RWPE2 (cell line): ENCODE measurements around the gene FAR1.

Experiments
- ATAC-seq: fragments of 200-7000 bp; cut with Tn5 transposase; 3 replicates; pipeline ENCODE4 v1.9.1; 2021; ENCODE audit warnings: low read depth
- DNase-seq: peaks from one replicate; pipeline ENCODE4 v3.0.0-alpha.2; 2020; ENCODE audit warnings: low spot score
- H3K27ac ChIP-seq: fragments of 450-650 bp; 2 replicates; pipeline ENCODE4 v1.5.1; 2017; ENCODE audit warnings: mild to moderate bottlenecking; ENCODE audit not compliant: poor library complexity, severe bottlenecking
- H3K27me3 ChIP-seq: fragments of 250-450 bp; sonication (Bioruptor Pico); 2 replicates; pipeline ENCODE4 v1.5.1; 2021; ENCODE audit warnings: mild to moderate bottlenecking, moderate library complexity; ENCODE audit not compliant: insufficient read depth, poor library complexity, severe bottlenecking
- H3K36me3 ChIP-seq: fragments of 250-450 bp; sonication (Bioruptor Pico); 2 replicates; pipeline ENCODE4 v1.5.1; 2020; ENCODE audit warnings: low read depth, mild to moderate bottlenecking, moderate library complexity
- H3K4me1 ChIP-seq: fragments of 250-450 bp; sonication (Bioruptor Pico); 2 replicates; pipeline ENCODE4 v1.5.1; 2021; ENCODE audit warnings: mild to moderate bottlenecking, moderate library complexity; ENCODE audit not compliant: insufficient read depth, poor library complexity, severe bottlenecking
- H3K4me3 ChIP-seq: fragments of 250-450 bp; sonication (Bioruptor Pico); 2 replicates; pipeline ENCODE4 v1.5.1; 2021; ENCODE audit warnings: mild to moderate bottlenecking, moderate library complexity; ENCODE audit not compliant: severe bottlenecking
- H3K9me3 ChIP-seq: fragments of 250-450 bp; sonication (Bioruptor Pico); 2 replicates; pipeline ENCODE4 v1.5.1; 2021; ENCODE audit warnings: mild to moderate bottlenecking, moderate library complexity; ENCODE audit not compliant: severe bottlenecking
- CTCF ChIP-seq: fragments of 450-650 bp; IDR thresholded peaks from one replicate; pipeline ENCODE4 v1.5.1; 2017; ENCODE audit warnings: mild to moderate bottlenecking, moderate library complexity; ENCODE audit not compliant: poor library complexity, severe bottlenecking

Gene FAR1

GRCh38 chr11:13701506-13701905 is 33.0 kb downstream of the FAR1 start:
- Histone ChIP-seq H3K4me3 (no peak overlapping the region), H3K9me3 (no peaks in the 10 kb centered on the region), H3K36me3 (peaks cover 86% of the 10 kb centered on the region), H3K27me3 (no peaks in the 10 kb centered on the region), H3K4me1 (no peaks in the 10 kb centered on the region), H3K27ac (no peak overlapping the region)
- DNase-seq: no peak
- no peak for TF ChIP-seq CTCF
- no peak for ATAC-seq

DNA sequence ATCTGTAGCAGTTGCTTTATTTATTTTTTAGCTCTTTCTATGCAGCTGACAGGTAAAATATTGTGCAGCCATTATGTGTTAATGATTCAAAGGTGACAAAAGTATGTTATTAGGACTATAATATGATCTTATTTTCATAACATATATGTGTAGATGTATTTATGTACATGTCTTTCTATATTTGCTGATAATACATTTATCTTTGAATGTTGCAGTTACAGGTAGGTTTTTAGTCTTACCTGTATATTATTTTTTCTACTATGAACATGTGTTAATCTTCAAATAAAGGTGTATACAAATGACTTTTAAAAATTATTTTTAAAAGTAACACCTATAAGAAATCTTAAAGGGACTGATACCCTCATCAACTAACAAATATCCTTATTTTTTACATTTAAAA is 33.6 kb downstream of the FAR1 start:
- Histone ChIP-seq H3K9me3 (no peaks in the 10 kb centered on the region), H3K27ac (no peak overlapping the region), H3K36me3 (peaks cover 86% of the 10 kb centered on the region), H3K4me1 (no peaks in the 10 kb centered on the region), H3K4me3 (no peak overlapping the region), H3K27me3 (no peaks in the 10 kb centered on the region)
- TF ChIP-seq CTCF: no peak
- DNase-seq (no peak), ATAC-seq (no peak)

DNA sequence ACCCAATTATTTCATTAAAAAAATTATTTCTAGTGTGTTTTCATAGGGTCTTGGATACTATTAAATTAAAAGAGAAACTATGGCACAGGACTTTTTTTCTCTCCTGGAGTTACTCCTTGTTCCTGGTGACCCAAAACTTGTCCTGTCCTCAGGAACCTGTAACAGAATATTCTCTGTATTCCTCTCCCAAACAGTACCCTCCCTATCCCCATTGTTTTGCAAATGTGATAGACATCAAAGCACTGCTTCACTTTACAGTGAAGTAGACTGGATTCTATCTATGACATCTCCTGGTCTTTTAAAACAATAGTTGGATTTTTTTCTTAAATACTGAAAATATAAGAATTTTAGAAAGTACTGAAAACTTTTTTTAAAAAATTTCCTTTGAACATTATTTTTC is 37.2 kb downstream of the FAR1 start:
- no peaks in the 10 kb centered on the region for H3K27me3 ChIP-seq
- H3K9me3 ChIP-seq: no peaks in the 10 kb centered on the region
- ATAC-seq (no peak), DNase-seq (no peak)
- no peak for TF ChIP-seq CTCF
- no peak overlapping the region for H3K27ac ChIP-seq
- H3K4me3 ChIP-seq: no peak overlapping the region
- H3K4me1 ChIP-seq: no peaks in the 10 kb centered on the region
- H3K36me3 ChIP-seq: peaks cover 93% of the 10 kb centered on the region

DNA sequence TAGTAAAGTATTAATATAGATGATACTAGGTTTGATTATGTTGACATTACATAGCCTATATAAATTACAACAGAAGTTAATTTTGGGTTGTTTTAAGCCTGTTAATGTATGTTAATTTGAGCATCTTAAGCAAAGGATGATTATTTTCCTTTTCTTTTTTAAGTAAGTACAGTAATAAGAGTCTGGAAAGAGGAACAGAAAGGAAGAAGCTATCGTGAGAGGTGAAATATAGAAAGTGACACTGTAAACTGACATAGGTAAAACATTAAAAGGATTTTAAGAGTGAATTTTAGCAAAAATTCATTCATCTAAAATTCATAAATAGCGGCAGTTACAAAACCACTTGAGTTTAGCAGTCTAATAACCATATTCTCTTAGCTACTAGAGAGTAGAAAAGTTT is 45.5 kb downstream of the FAR1 start:
- no peak for DNase-seq
- no peak for ATAC-seq
- H3K9me3 ChIP-seq: no peaks in the 10 kb centered on the region
- H3K27ac ChIP-seq: no peak overlapping the region
- H3K4me3 ChIP-seq: no peak overlapping the region
- no peaks in the 10 kb centered on the region for H3K4me1 ChIP-seq
- peaks cover 92% of the 10 kb centered on the region for H3K36me3 ChIP-seq
- TF ChIP-seq CTCF: no peak
- no peaks in the 10 kb centered on the region for H3K27me3 ChIP-seq

DNA sequence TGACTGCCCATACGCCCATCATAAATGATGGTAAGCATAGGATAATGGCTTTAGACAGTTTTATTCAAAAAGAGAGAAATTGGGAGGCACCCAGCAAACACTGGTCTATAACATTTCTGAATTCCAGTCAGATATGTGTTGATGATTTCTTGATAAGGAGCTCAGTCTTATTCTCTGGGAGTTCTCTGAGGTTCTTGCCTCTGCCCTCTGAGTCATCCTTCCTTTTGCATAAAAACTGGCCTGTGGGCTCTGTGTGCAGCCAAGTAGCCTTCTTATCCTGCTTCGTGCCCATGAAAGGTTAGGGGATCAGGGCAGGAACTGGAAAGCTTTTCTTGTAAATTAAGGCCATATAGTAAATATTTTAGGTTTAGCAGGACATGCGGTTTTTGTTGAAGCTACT is 48.9 kb downstream of the FAR1 start:
- no peak overlapping the region for H3K27ac ChIP-seq
- ATAC-seq (peak; percentile 58; the same call in 1 of the 3 replicates), DNase-seq (no peak)
- no peaks in the 10 kb centered on the region for H3K9me3 ChIP-seq
- H3K4me3 ChIP-seq: no peak overlapping the region
- no peaks in the 10 kb centered on the region for H3K27me3 ChIP-seq
- H3K36me3 ChIP-seq: peaks cover 92% of the 10 kb centered on the region
- peaks cover 15% of the 10 kb centered on the region for H3K4me1 ChIP-seq
- TF ChIP-seq CTCF: no peak
